KG1 (cell line): Measurements from ENCODE around the gene MCF2L.

Experiments
- DNase-seq: peaks from one replicate; lab custom pipeline; 2025; lab: John Stamatoyannopoulos, UW

The MCF2L gene

GRCh38 chr13:112997188-112998130 is 28.4 kb downstream of the MCF2L start:
- DNase-seq = no peak

- DNase-seq = no peak
These were observed 29.7 kb downstream of the MCF2L start for GRCh38 chr13:112998521-112999280.

- DNase-seq = no peak
These were observed 30.6 kb downstream of the MCF2L start for GRCh38 chr13:112999414-113000177.

- DNase-seq = no peak
These were observed 31.6 kb downstream of the MCF2L start for GRCh38 chr13:113000575-113000974.

- DNase-seq = no peak
These were observed 32.5 kb downstream of the MCF2L start for GRCh38 chr13:113001241-113002140.

- no peak for DNase-seq
These were observed 33.3 kb downstream of the MCF2L start for GRCh38 chr13:113002206-113002912.

- DNase-seq = no peak
These were observed 33.9 kb downstream of the MCF2L start for GRCh38 chr13:113002913-113003290.

GRCh38 chr13:113004126-113004525 is 35.1 kb downstream of the MCF2L start:
- DNase-seq = no peak

GRCh38 chr13:113005076-113005865 is 36.3 kb downstream of the MCF2L start:
- no peak for DNase-seq

GRCh38 chr13:113005997-113006396 is 37.0 kb downstream of the MCF2L start:
- no peak for DNase-seq

- no peak for DNase-seq
These were observed 37.6 kb downstream of the MCF2L start for GRCh38 chr13:113006660-113007059.

- DNase-seq = no peak
These were observed 39.8 kb downstream of the MCF2L start for GRCh38 chr13:113008851-113009250.

- DNase-seq = no peak
These were observed 40.9 kb downstream of the MCF2L start for GRCh38 chr13:113009743-113010509.

- no peak for DNase-seq
These were observed 41.5 kb downstream of the MCF2L start for GRCh38 chr13:113010510-113010865.

- no peak for DNase-seq
These were observed 44.3 kb downstream of the MCF2L start for GRCh38 chr13:113013303-113013702.

GRCh38 chr13:113013878-113014751 is 45.1 kb downstream of the MCF2L start:
- DNase-seq = no peak

- no peak for DNase-seq
These were observed 46.0 kb downstream of the MCF2L start for GRCh38 chr13:113014752-113015745.
